Measurements from ENCODE around the gene TPX2. TPM values are rescaled to one million over a fixed set of nuclear protein-coding genes. Genes with fewer than 3 reads are reported as not detected.
A peak's percentile ranks its signal among the peaks of the same experiment; 100 is the strongest.

TPX2 gene
- total RNA-seq, 1 donor from 2014 or later: 44.7 TPM

GRCh38 chr20:31707258-31707615 lies 31.9 kb upstream of the TPX2 start:
- TF ChIP-seq CTCF (IDR thresholded peaks at IDR 0.05; ENCODE audit: partially characterized antibody, unreplicated experiment): no peak
- Mint-ChIP-seq H3K27me3 (ENCODE audit: unreplicated experiment) (peaks cover 3% of the 10 kb centered on the region), H3K4me1 (ENCODE audit: low read depth, unreplicated experiment) (peaks cover 16% of the 10 kb centered on the region), H3K4me3 (ENCODE audit: unreplicated experiment) (no peak overlapping the region), H3K9me3 (ENCODE audit: unreplicated experiment) (peaks cover 6% of the 10 kb centered on the region), H3K36me3 (ENCODE audit: unreplicated experiment) (peaks cover 3% of the 10 kb centered on the region), H3K27ac (ENCODE audit: unreplicated experiment) (no peak overlapping the region)
- no peak for DNase-seq

GRCh38 chr20:31707994-31708735 lies 30.9 kb upstream of the TPX2 start:
- H3K4me3 Mint-ChIP-seq (ENCODE audit: unreplicated experiment): peak overlapping the region; percentile 39
- H3K36me3 Mint-ChIP-seq (ENCODE audit: unreplicated experiment): peaks cover 3% of the 10 kb centered on the region
- peaks cover 9% of the 10 kb centered on the region for H3K9me3 Mint-ChIP-seq (ENCODE audit: unreplicated experiment)
- DNase-seq: peak; percentile 65
- H3K27me3 Mint-ChIP-seq (ENCODE audit: unreplicated experiment): peaks cover 3% of the 10 kb centered on the region
- H3K27ac Mint-ChIP-seq (ENCODE audit: unreplicated experiment): peak overlapping the region; percentile 33
- H3K4me1 Mint-ChIP-seq (ENCODE audit: low read depth, unreplicated experiment): peaks cover 24% of the 10 kb centered on the region
- TF ChIP-seq CTCF (IDR thresholded peaks at IDR 0.05; ENCODE audit: partially characterized antibody, unreplicated experiment): no peak

GRCh38 chr20:31708736-31709534 lies 30.2 kb upstream of the TPX2 start:
- Mint-ChIP-seq H3K4me3 (ENCODE audit: unreplicated experiment) (peak overlapping the region; percentile 41), H3K36me3 (ENCODE audit: unreplicated experiment) (peaks cover 3% of the 10 kb centered on the region), H3K27me3 (ENCODE audit: unreplicated experiment) (peaks cover 3% of the 10 kb centered on the region), H3K9me3 (ENCODE audit: unreplicated experiment) (peaks cover 9% of the 10 kb centered on the region), H3K27ac (ENCODE audit: unreplicated experiment) (peak overlapping the region; percentile 28), H3K4me1 (ENCODE audit: low read depth, unreplicated experiment) (peaks cover 27% of the 10 kb centered on the region)
- TF ChIP-seq CTCF (IDR thresholded peaks at IDR 0.05; ENCODE audit: partially characterized antibody, unreplicated experiment): no peak
- DNase-seq: no peak

- Mint-ChIP-seq H3K4me1 (ENCODE audit: low read depth, unreplicated experiment) (peaks cover 27% of the 10 kb centered on the region), H3K9me3 (ENCODE audit: unreplicated experiment) (peaks cover 9% of the 10 kb centered on the region), H3K4me3 (ENCODE audit: unreplicated experiment) (no peak overlapping the region), H3K27me3 (ENCODE audit: unreplicated experiment) (peaks cover 3% of the 10 kb centered on the region), H3K27ac (ENCODE audit: unreplicated experiment) (no peak overlapping the region), H3K36me3 (ENCODE audit: unreplicated experiment) (peaks cover 3% of the 10 kb centered on the region)
- no peak for TF ChIP-seq CTCF (IDR thresholded peaks at IDR 0.05; ENCODE audit: partially characterized antibody, unreplicated experiment)
- DNase-seq: no peak
Observed at GRCh38 chr20:31709939-31710338, 29.2 kb upstream of the TPX2 start.

All from glutamatergic neuron (in vitro differentiated cells).